Endothelial cell of umbilical vein (primary cell): ENCODE data around the gene ECT2. TPM values are rescaled to one million over a fixed set of nuclear protein-coding genes. Genes with fewer than 3 reads are reported as not detected.

Experiments used
- BruUV-seq: library from RNA; stranded (reverse); fragments of 400-500 nt; replicated peaks from 2 replicates; lab custom pipeline; 2021; lab: Mats Ljungman, UMichigan
- CTCF ChIA-PET: fragments of 300-600, 350-600 bp; sonication (Branson Sonifier 250); formaldehyde crosslinking; loops from one replicate; lab custom pipeline; 2021; ENCODE audit warnings: antibody characterized with exemption, inconsistent platforms; lab: Charles Lee
- POLR2A ChIA-PET: fragments of 300-600, 350-600 bp; sonication (Branson Sonifier 250); formaldehyde crosslinking; loops from one replicate; lab custom pipeline; 2021; ENCODE audit warnings: antibody characterized with exemption, inconsistent platforms; lab: Charles Lee
- DNase-seq: peaks from one replicate; pipeline ENCODE4 v3.0.0-alpha.2; 2011; ENCODE audit warnings: low read depth, low spot score
- FAIRE-seq: peaks from 2 replicates; lab custom pipeline; 2011; peaks lifted over from hg19 to GRCh38; lab: Jason Lieb, UNC
- H2AFZ ChIP-seq: 2 replicates; pipeline ENCODE4 v1.6.0; 2012; ENCODE audit warnings: low read depth, low read length, control low read depth, inconsistent platforms
- H3K27ac ChIP-seq: 2 replicates; pipeline ENCODE4 v1.5.1; 2011; ENCODE audit warnings: low read depth, mild to moderate bottlenecking, control low read depth, low read length, moderate library complexity; ENCODE audit not compliant: insufficient read depth
- H3K27me3 ChIP-seq, 2 experiments: 2 replicates each; pipeline versions ENCODE4 v1.6.0 to v1.6.1; 2011; ENCODE audit warnings: low read length in 2 of 2, mixed read lengths in 1 of 2; ENCODE audit not compliant: control insufficient read depth in 2 of 2, insufficient read depth in 2 of 2
- H3K36me3 ChIP-seq, 2 experiments: 2 replicates in 1 of 2; 3 replicates in 1 of 2; pipeline ENCODE4 v1.5.1; 2011; ENCODE audit warnings: low read length in 2 of 2, mild to moderate bottlenecking in 1 of 2, moderate library complexity in 1 of 2; ENCODE audit not compliant: control insufficient read depth in 2 of 2, insufficient read depth in 2 of 2; ENCODE audit errors: extremely low read depth in 1 of 2
- H3K4me1 ChIP-seq: 3 replicates; pipeline ENCODE4 v1.5.1; 2011; ENCODE audit warnings: mild to moderate bottlenecking, low read length; ENCODE audit not compliant: control insufficient read depth, insufficient read depth; ENCODE audit errors: extremely low read depth
- H3K4me2 ChIP-seq: 2 replicates; pipeline ENCODE4 v1.6.1; 2011; ENCODE audit warnings: low read length, control low read depth, mixed read lengths; ENCODE audit not compliant: insufficient read depth
- H3K4me3 ChIP-seq, 3 experiments: fragments of 200-600 bp in 1 of 3; sonication (generic), shearing (Covaris generic) in 1 of 3; replicated peaks in 1 of 3; 2 replicates each; pipeline ENCODE4 v1.5.1; 2011 to 2016; ENCODE audit warnings: control low read depth in 3 of 3, low read length in 3 of 3, mild to moderate bottlenecking in 2 of 3, inconsistent platforms in 1 of 3, low read depth in 1 of 3, moderate library complexity in 1 of 3; ENCODE audit not compliant: insufficient read depth in 1 of 3
- H3K79me2 ChIP-seq: 2 replicates; pipeline ENCODE4 v1.6.0; 2012; ENCODE audit warnings: low read length, inconsistent platforms; ENCODE audit not compliant: control insufficient read depth, insufficient read depth
- H3K9ac ChIP-seq: replicated peaks from 2 replicates; pipeline ENCODE3; 2011; ENCODE audit warnings: low read length, control low read depth; ENCODE audit not compliant: insufficient read depth; ENCODE audit errors: extremely low read depth
- H3K9me1 ChIP-seq: replicated peaks from 3 replicates; pipeline ENCODE4 v1.6.0; 2011; ENCODE audit warnings: mild to moderate bottlenecking, low read length; ENCODE audit not compliant: control insufficient read depth, insufficient read depth; ENCODE audit errors: extremely low read depth
- H3K9me3 ChIP-seq: replicated peaks from 2 replicates; pipeline ENCODE4 v1.5.1; 2012; ENCODE audit warnings: low read length, inconsistent platforms; ENCODE audit not compliant: control insufficient read depth, insufficient read depth
- H4K20me1 ChIP-seq: replicated peaks from 2 replicates; pipeline ENCODE3; 2011; ENCODE audit warnings: mild to moderate bottlenecking, low read length; ENCODE audit not compliant: control insufficient read depth, insufficient read depth; ENCODE audit errors: extremely low read depth
- CTCF ChIP-seq, 2 donors: IDR thresholded peaks; 1 replicate in 1 of 2; 2 replicates in 1 of 2; pipeline ENCODE4 v1.5.1; 2011; ENCODE audit warnings: low read length in 2 of 2, mild to moderate bottlenecking in 2 of 2, moderate library complexity in 2 of 2, control low read depth in 1 of 2, inconsistent platforms in 1 of 2, low read depth in 1 of 2; ENCODE audit not compliant: insufficient read depth in 1 of 2; ENCODE audit errors: extremely low read depth in 1 of 2
- EZH2 ChIP-seq: IDR thresholded peaks from 2 replicates; pipeline ENCODE4 v1.6.1; 2012; ENCODE audit warnings: borderline replicate concordance, low read depth, mild to moderate bottlenecking, moderate library complexity, low read length, inconsistent platforms; ENCODE audit not compliant: severe bottlenecking
- FOS ChIP-seq: IDR thresholded peaks from 2 replicates; pipeline ENCODE4 v1.6.1; 2011; ENCODE audit warnings: mild to moderate bottlenecking, low read length, moderate library complexity, borderline replicate concordance; ENCODE audit not compliant: insufficient read depth
- GATA2 ChIP-seq: IDR thresholded peaks from 2 replicates; pipeline ENCODE4 v1.7.0; 2011; ENCODE audit warnings: low read depth, mild to moderate bottlenecking, moderate library complexity, mixed read lengths, low read length; ENCODE audit not compliant: insufficient read length, insufficient read depth
- MAX ChIP-seq: IDR thresholded peaks from 2 replicates; pipeline ENCODE4 v1.6.1; 2011; ENCODE audit not compliant: insufficient read depth, insufficient read length
- MYC ChIP-seq: IDR thresholded peaks from one replicate; pipeline ENCODE4 v1.6.1; 2011; ENCODE audit warnings: mild to moderate bottlenecking, low read depth, low read length
- POLR2AphosphoS5 ChIP-seq: IDR thresholded peaks from 2 replicates; pipeline ENCODE4 v1.6.1; 2012; ENCODE audit warnings: low read depth, mild to moderate bottlenecking, control low read depth, low read length, moderate library complexity; ENCODE audit not compliant: insufficient read depth
- dilution Hi-C: fragments of 300-500 bp; cut with MboI; formaldehyde crosslinking; loops from one replicate; pipeline ENCODE4 v1.15.0; 2019; ENCODE audit warnings: low sequenced_read_pairs; ENCODE audit not compliant: extremely low pct_ligation_motif_present
- intact Hi-C: fragments of 100-400 bp; cut with micrococcal nuclease; formaldehyde crosslinking; loops from one replicate; pipeline ENCODE4 v1.10.0; 2022
- polyA plus RNA-seq, 4 experiments: library from polyadenylated mRNA; depleted of rRNA in 3 of 4; stranded (reverse) in 3 of 4; unstranded in 1 of 4; fragments of >200 nt; gene quantifications; 2 replicates each; pipeline versions ENCODE4 v1.2.1 to v1.2.3, GENCODE V29; 2011 to 2012; ENCODE audit warnings: missing spikeins in 1 of 4
- total RNA-seq: library from RNA; stranded (reverse); gene quantifications from 2 replicates; pipeline ENCODE4 v1.2.3, GENCODE V29; 2021

ECT2 gene
- total and polyA plus RNA-seq, 2 donors (not counting 3 experiments of a cell fraction or from before 2014, with no cell fraction given) = 10.3 to 47.5 TPM

GRCh38 chr3:172726380-172726779 lies 24.1 kb upstream of the ECT2 start:
- Histone ChIP-seq H3K9me1 (no peaks in the 10 kb centered on the region), H2AFZ (no peak overlapping the region), H4K20me1 (no peaks in the 10 kb centered on the region), H3K4me3 (no peak overlapping the region), H3K9me3 (no peaks in the 10 kb centered on the region), H3K9ac (no peak overlapping the region), H3K4me2 (no peak overlapping the region), H3K27me3 (no peaks in the 10 kb centered on the region), H3K36me3 (no peaks in the 10 kb centered on the region), H3K79me2 (no peaks in the 10 kb centered on the region), H3K4me1 (no peaks in the 10 kb centered on the region), H3K27ac (no peak overlapping the region)
- ChIA-PET CTCF (interaction anchor here (0.9 to 2.3 kb wide), 4 partner anchors 9 to 53 kb away, joined by 3 to 7 read pairs (median 4); no protein-coding TSS in a partner anchor), POLR2A (no interaction called here)
- intact Hi-C loops = no loop called here
- dilution Hi-C loops = no loop called here
- DNase-seq = no peak
- FAIRE-seq = no peak
- no peak for TF ChIP-seq FOS
- TF ChIP-seq POLR2AphosphoS5 = no peak
- TF ChIP-seq MYC = no peak
- TF ChIP-seq EZH2 = no peak
- TF ChIP-seq MAX = no peak
- no peak for TF ChIP-seq GATA2
- BruUV-seq = no TSS peak

GRCh38 chr3:172735014-172735413 lies 15.5 kb upstream of the ECT2 start:
- Histone ChIP-seq H3K4me3 (no peak overlapping the region), H3K4me2 (no peak overlapping the region), H3K27ac (no peak overlapping the region), H3K9me1 (no peaks in the 10 kb centered on the region), H3K36me3 (no peaks in the 10 kb centered on the region), H4K20me1 (no peaks in the 10 kb centered on the region), H3K4me1 (no peaks in the 10 kb centered on the region), H3K9ac (no peak overlapping the region), H3K79me2 (no peaks in the 10 kb centered on the region), H3K27me3 (no peaks in the 10 kb centered on the region), H2AFZ (no peak overlapping the region), H3K9me3 (no peaks in the 10 kb centered on the region)
- dilution Hi-C loops (no loop called here), intact Hi-C loops (no loop called here)
- BruUV-seq = no TSS peak
- ChIA-PET CTCF (no interaction called here), POLR2A (no interaction called here)
- DNase-seq (no peak), FAIRE-seq (no peak)
- TF ChIP-seq CTCF (IDR thresholded peaks at IDR 0.05; ENCODE audit: extremely low read depth in 1 of 2, insufficient read depth in 1 of 2, low read depth in 1 of 2, low read length in 2 of 2) (no peak), MYC (no peak), FOS (no peak), EZH2 (no peak), GATA2 (no peak)
